ENCODE data around the gene JSRP1.

The JSRP1 gene

GRCh38 chr19:2226051-2226839 lies 30.0 kb downstream of the JSRP1 start:
- Histone ChIP-seq H3K9ac (ENCODE audit: insufficient read length, low read depth) (no peak overlapping the region), H3K9me3 (ENCODE audit: insufficient read depth, low read length) (no peaks in the 10 kb centered on the region), H3K4me1 (ENCODE audit: insufficient read depth, insufficient read length) (peaks cover 8% of the 10 kb centered on the region), H3K36me3 (ENCODE audit: insufficient read depth, insufficient read length, low read length) (peaks cover 93% of the 10 kb centered on the region), H3K4me3 (ENCODE audit: insufficient read length, low read depth) (no peak overlapping the region), H3K27me3 (ENCODE audit: insufficient read depth, insufficient read length) (no peaks in the 10 kb centered on the region)
- DNase-seq (ENCODE audit: low read depth, low spot score) = no peak
- no peak for TF ChIP-seq SUZ12 (IDR thresholded peaks at IDR 0.05; ENCODE audit: extremely low read depth, insufficient read depth, insufficient read length)
- TF ChIP-seq ZNF274 (IDR thresholded peaks at IDR 0.05; ENCODE audit: low read depth, low read length) = no peak
- TF ChIP-seq YY1 (IDR thresholded peaks at IDR 0.05; ENCODE audit: insufficient read depth, insufficient read length) = no peak

- no peaks in the 10 kb centered on the region for H3K9me3 ChIP-seq (ENCODE audit: insufficient read depth, low read length)
- no peak for TF ChIP-seq YY1 (IDR thresholded peaks at IDR 0.05; ENCODE audit: insufficient read depth, insufficient read length)
- no peak for TF ChIP-seq SUZ12 (IDR thresholded peaks at IDR 0.05; ENCODE audit: extremely low read depth, insufficient read depth, insufficient read length)
- no peak for TF ChIP-seq ZNF274 (IDR thresholded peaks at IDR 0.05; ENCODE audit: low read depth, low read length)
- H3K36me3 ChIP-seq (ENCODE audit: insufficient read depth, insufficient read length, low read length) = peaks cover 91% of the 10 kb centered on the region
- no peaks in the 10 kb centered on the region for H3K27me3 ChIP-seq (ENCODE audit: insufficient read depth, insufficient read length)
- no peak overlapping the region for H3K9ac ChIP-seq (ENCODE audit: insufficient read length, low read depth)
- DNase-seq (ENCODE audit: low read depth, low spot score) = no peak
- H3K4me1 ChIP-seq (ENCODE audit: insufficient read depth, insufficient read length) = peaks cover 10% of the 10 kb centered on the region
- no peak overlapping the region for H3K4me3 ChIP-seq (ENCODE audit: insufficient read length, low read depth)
Observed at GRCh38 chr19:2225415-2226050, 30.7 kb downstream of the JSRP1 start.

- no peaks in the 10 kb centered on the region for H3K9me3 ChIP-seq (ENCODE audit: insufficient read depth, low read length)
- H3K4me3 ChIP-seq (ENCODE audit: insufficient read length, low read depth) = no peak overlapping the region
- DNase-seq (ENCODE audit: low read depth, low spot score) = no peak
- no peak overlapping the region for H3K9ac ChIP-seq (ENCODE audit: insufficient read length, low read depth)
- H3K4me1 ChIP-seq (ENCODE audit: insufficient read depth, insufficient read length) = peaks cover 10% of the 10 kb centered on the region
- no peaks in the 10 kb centered on the region for H3K27me3 ChIP-seq (ENCODE audit: insufficient read depth, insufficient read length)
- TF ChIP-seq SUZ12 (IDR thresholded peaks at IDR 0.05; ENCODE audit: extremely low read depth, insufficient read depth, insufficient read length) (no peak), YY1 (IDR thresholded peaks at IDR 0.05; ENCODE audit: insufficient read depth, insufficient read length) (no peak), ZNF274 (IDR thresholded peaks at IDR 0.05; ENCODE audit: low read depth, low read length) (no peak)
- H3K36me3 ChIP-seq (ENCODE audit: insufficient read depth, insufficient read length, low read length) = peaks cover 91% of the 10 kb centered on the region
Observed at GRCh38 chr19:2224754-2225349, 31.4 kb downstream of the JSRP1 start.

GRCh38 chr19:2223959-2224358 lies 32.3 kb downstream of the JSRP1 start:
- Histone ChIP-seq H3K36me3 (ENCODE audit: insufficient read depth, insufficient read length, low read length) (peaks cover 90% of the 10 kb centered on the region), H3K9ac (ENCODE audit: insufficient read length, low read depth) (no peak overlapping the region), H3K27me3 (ENCODE audit: insufficient read depth, insufficient read length) (no peaks in the 10 kb centered on the region), H3K9me3 (ENCODE audit: insufficient read depth, low read length) (no peaks in the 10 kb centered on the region), H3K4me3 (ENCODE audit: insufficient read length, low read depth) (no peak overlapping the region), H3K4me1 (ENCODE audit: insufficient read depth, insufficient read length) (peaks cover 10% of the 10 kb centered on the region)
- no peak for TF ChIP-seq SUZ12 (IDR thresholded peaks at IDR 0.05; ENCODE audit: extremely low read depth, insufficient read depth, insufficient read length)
- no peak for TF ChIP-seq ZNF274 (IDR thresholded peaks at IDR 0.05; ENCODE audit: low read depth, low read length)
- no peak for TF ChIP-seq YY1 (IDR thresholded peaks at IDR 0.05; ENCODE audit: insufficient read depth, insufficient read length)
- no peak for DNase-seq (ENCODE audit: low read depth, low spot score)

GRCh38 chr19:2223391-2223790 lies 32.8 kb downstream of the JSRP1 start:
- Histone ChIP-seq H3K4me1 (ENCODE audit: insufficient read depth, insufficient read length) (peaks cover 10% of the 10 kb centered on the region), H3K4me3 (ENCODE audit: insufficient read length, low read depth) (no peak overlapping the region), H3K9me3 (ENCODE audit: insufficient read depth, low read length) (no peaks in the 10 kb centered on the region), H3K27me3 (ENCODE audit: insufficient read depth, insufficient read length) (no peaks in the 10 kb centered on the region), H3K9ac (ENCODE audit: insufficient read length, low read depth) (no peak overlapping the region), H3K36me3 (ENCODE audit: insufficient read depth, insufficient read length, low read length) (peaks cover 85% of the 10 kb centered on the region)
- DNase-seq (ENCODE audit: low read depth, low spot score) = no peak
- TF ChIP-seq ZNF274 (IDR thresholded peaks at IDR 0.05; ENCODE audit: low read depth, low read length) = no peak
- TF ChIP-seq YY1 (IDR thresholded peaks at IDR 0.05; ENCODE audit: insufficient read depth, insufficient read length) = no peak
- no peak for TF ChIP-seq SUZ12 (IDR thresholded peaks at IDR 0.05; ENCODE audit: extremely low read depth, insufficient read depth, insufficient read length)

GRCh38 chr19:2221918-2222317 lies 34.3 kb downstream of the JSRP1 start:
- Histone ChIP-seq H3K9me3 (ENCODE audit: insufficient read depth, low read length) (no peaks in the 10 kb centered on the region), H3K4me3 (ENCODE audit: insufficient read length, low read depth) (no peak overlapping the region), H3K27me3 (ENCODE audit: insufficient read depth, insufficient read length) (no peaks in the 10 kb centered on the region), H3K9ac (ENCODE audit: insufficient read length, low read depth) (peak overlapping the region; percentile 32), H3K36me3 (ENCODE audit: insufficient read depth, insufficient read length, low read length) (peaks cover 85% of the 10 kb centered on the region), H3K4me1 (ENCODE audit: insufficient read depth, insufficient read length) (peaks cover 10% of the 10 kb centered on the region)
- DNase-seq (ENCODE audit: low read depth, low spot score) = no peak
- TF ChIP-seq SUZ12 (IDR thresholded peaks at IDR 0.05; ENCODE audit: extremely low read depth, insufficient read depth, insufficient read length) (no peak), ZNF274 (IDR thresholded peaks at IDR 0.05; ENCODE audit: low read depth, low read length) (no peak), YY1 (IDR thresholded peaks at IDR 0.05; ENCODE audit: insufficient read depth, insufficient read length) (no peak)

- Histone ChIP-seq H3K36me3 (ENCODE audit: insufficient read depth, insufficient read length, low read length) (peaks cover 85% of the 10 kb centered on the region), H3K27me3 (ENCODE audit: insufficient read depth, insufficient read length) (no peaks in the 10 kb centered on the region), H3K9me3 (ENCODE audit: insufficient read depth, low read length) (no peaks in the 10 kb centered on the region), H3K4me3 (ENCODE audit: insufficient read length, low read depth) (no peak overlapping the region), H3K4me1 (ENCODE audit: insufficient read depth, insufficient read length) (peaks cover 10% of the 10 kb centered on the region), H3K9ac (ENCODE audit: insufficient read length, low read depth) (no peak overlapping the region)
- no peak for DNase-seq (ENCODE audit: low read depth, low spot score)
- TF ChIP-seq YY1 (IDR thresholded peaks at IDR 0.05; ENCODE audit: insufficient read depth, insufficient read length) (no peak), SUZ12 (IDR thresholded peaks at IDR 0.05; ENCODE audit: extremely low read depth, insufficient read depth, insufficient read length) (no peak), ZNF274 (IDR thresholded peaks at IDR 0.05; ENCODE audit: low read depth, low read length) (no peak)
Observed at GRCh38 chr19:2221250-2221831, 34.9 kb downstream of the JSRP1 start.
